HEK293 (cell line): Measurements from ENCODE around the gene ATP12A.

Experiments
- CTCF ChIP-seq: fragments of 450-650 bp; formaldehyde crosslinking; IDR thresholded peaks from 2 replicates; pipeline ENCODE4 v1.5.1; 2016; ENCODE audit warnings: missing biosample characterization, missing genetic modification characterization
- KLF10 ChIP-seq: fragments of 450-650 bp; IDR thresholded peaks from 2 replicates; pipeline ENCODE4 v1.5.1; 2018; ENCODE audit warnings: missing biosample characterization, mild to moderate bottlenecking, missing genetic modification characterization
- KLF9 ChIP-seq: fragments of 450-650 bp; formaldehyde crosslinking; IDR thresholded peaks from 2 replicates; pipeline ENCODE4 v1.5.1; 2016; ENCODE audit warnings: missing biosample characterization, missing genetic modification characterization, low read depth
- REST ChIP-seq: fragments of 450-650 bp; formaldehyde crosslinking; IDR thresholded peaks from 2 replicates; pipeline ENCODE4 v1.5.1; 2016; ENCODE audit warnings: missing biosample characterization, missing genetic modification characterization
- SCRT1 ChIP-seq: fragments of 450-650 bp; formaldehyde crosslinking; IDR thresholded peaks from 2 replicates; pipeline ENCODE4 v1.5.1; 2016; ENCODE audit warnings: missing biosample characterization, missing genetic modification characterization, borderline replicate concordance
- TRIM28 ChIP-seq: IDR thresholded peaks from 2 replicates; pipeline ENCODE4 v1.6.1; 2011; ENCODE audit warnings: low read length, control low read depth, borderline replicate concordance
- TSHZ1 ChIP-seq: fragments of 450-650 bp; formaldehyde crosslinking; IDR thresholded peaks from 2 replicates; pipeline ENCODE4 v1.5.1; 2016; ENCODE audit warnings: missing biosample characterization, missing genetic modification characterization, borderline replicate concordance
- ZBTB1 ChIP-seq: fragments of 450-650 bp; formaldehyde crosslinking; IDR thresholded peaks from 2 replicates; pipeline ENCODE4 v1.5.1; 2016; ENCODE audit warnings: missing biosample characterization, missing genetic modification characterization
- ZFP41 ChIP-seq: fragments of 450-650 bp; formaldehyde crosslinking; IDR thresholded peaks from 2 replicates; pipeline ENCODE4 v1.5.1; 2016; ENCODE audit warnings: missing biosample characterization, missing genetic modification characterization, borderline replicate concordance
- ZNF10 ChIP-seq: fragments of 450-650 bp; formaldehyde crosslinking; IDR thresholded peaks from 2 replicates; pipeline ENCODE4 v1.5.1; 2017; ENCODE audit warnings: missing biosample characterization, missing genetic modification characterization
- ZNF138 ChIP-seq: fragments of 450-650 bp; formaldehyde crosslinking; IDR thresholded peaks from 2 replicates; pipeline ENCODE4 v1.5.1; 2016; ENCODE audit warnings: missing biosample characterization, missing genetic modification characterization, borderline replicate concordance
- ZNF280D ChIP-seq: fragments of 450-650 bp; formaldehyde crosslinking; IDR thresholded peaks from 2 replicates; pipeline ENCODE4 v1.5.1; 2016; ENCODE audit warnings: missing biosample characterization, missing genetic modification characterization
- ZNF416 ChIP-seq: fragments of 450-650 bp; formaldehyde crosslinking; IDR thresholded peaks from 2 replicates; pipeline ENCODE4 v1.5.1; 2016; ENCODE audit warnings: missing biosample characterization, missing genetic modification characterization

- no peak for TF ChIP-seq ZBTB1
- TF ChIP-seq ZNF10 = no peak
- no peak for TF ChIP-seq CTCF (tag by site-specific recombination)
- no peak for TF ChIP-seq KLF9
- no peak for TF ChIP-seq SCRT1
- TF ChIP-seq ZNF280D (tag by site-specific recombination) = no peak
- TF ChIP-seq KLF10 = no peak
- TF ChIP-seq TRIM28 = no peak
- no peak for TF ChIP-seq ZNF138 (tag by site-specific recombination)
- no peak for TF ChIP-seq TSHZ1 (tag by site-specific recombination)
- no peak for TF ChIP-seq ZNF416 (tag by site-specific recombination)
- no peak for TF ChIP-seq REST (tag by site-specific recombination)
- no peak for TF ChIP-seq ZFP41 (tag by site-specific recombination)
Measured at GRCh38 chr13:24630851-24631620, 49.2 kb upstream of the ATP12A start.
